GM15510 (cell line): ENCODE data around the gene OOSP4B.

Experiments
- POLR2A ChIP-seq: IDR thresholded peaks from 3 replicates; pipeline ENCODE4 v1.6.1; 2011; ENCODE audit warnings: borderline replicate concordance; ENCODE audit not compliant: insufficient read length; ENCODE audit errors: extremely low read depth

OOSP4B gene

DNA sequence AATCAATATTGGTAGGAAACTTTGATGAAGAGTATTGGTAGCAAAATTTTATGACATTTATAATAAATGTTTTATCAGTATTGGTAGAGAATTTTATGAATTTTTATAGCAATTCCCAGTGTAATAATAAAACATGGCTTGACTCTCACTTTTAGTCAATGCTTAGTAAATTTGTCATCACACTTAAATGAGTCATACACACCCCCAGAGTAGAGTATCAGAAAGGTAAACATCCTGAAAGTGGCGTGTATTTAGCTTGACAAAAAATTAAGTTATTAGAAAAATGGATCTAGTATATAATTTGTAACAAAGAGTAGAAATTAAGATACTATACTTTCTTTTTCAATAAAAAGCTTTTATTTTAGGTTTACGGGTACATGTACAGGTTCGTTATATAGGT is 42.1 kb downstream of the OOSP4B start:
- TF ChIP-seq POLR2A = no peak

DNA sequence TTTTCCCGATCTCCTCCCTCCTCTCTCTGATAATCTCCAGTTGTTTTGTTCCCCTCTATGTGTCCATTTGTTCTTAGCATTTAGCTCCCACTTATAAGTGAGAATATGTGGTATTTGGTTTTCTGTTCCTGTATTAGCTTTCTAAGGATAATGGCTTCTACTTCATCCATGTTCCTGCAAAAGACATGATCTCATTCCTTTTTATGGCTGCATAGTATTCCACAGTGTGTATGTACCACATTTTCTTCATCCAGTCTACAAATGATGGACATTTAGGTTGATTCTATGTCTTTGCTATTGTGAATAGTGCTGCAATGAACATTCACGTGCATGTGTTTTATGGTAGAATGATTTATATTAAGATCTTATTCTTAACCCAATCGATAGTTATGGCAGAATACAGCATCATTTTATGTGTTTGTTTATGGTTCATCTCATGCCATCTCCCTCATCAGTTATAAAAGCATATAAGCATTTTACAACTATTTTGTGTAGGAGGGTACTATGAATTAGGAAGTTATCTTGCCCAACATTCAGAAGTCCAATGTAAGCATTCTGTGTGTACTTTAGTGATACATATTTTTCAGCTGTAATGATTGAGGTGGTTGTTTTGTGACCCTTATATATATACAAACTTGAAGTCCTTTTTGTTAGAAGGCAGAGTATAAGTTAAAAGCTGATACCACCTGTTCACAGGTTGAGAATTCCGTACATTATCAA is 42.7 kb downstream of the OOSP4B start:
- TF ChIP-seq POLR2A = no peak

DNA sequence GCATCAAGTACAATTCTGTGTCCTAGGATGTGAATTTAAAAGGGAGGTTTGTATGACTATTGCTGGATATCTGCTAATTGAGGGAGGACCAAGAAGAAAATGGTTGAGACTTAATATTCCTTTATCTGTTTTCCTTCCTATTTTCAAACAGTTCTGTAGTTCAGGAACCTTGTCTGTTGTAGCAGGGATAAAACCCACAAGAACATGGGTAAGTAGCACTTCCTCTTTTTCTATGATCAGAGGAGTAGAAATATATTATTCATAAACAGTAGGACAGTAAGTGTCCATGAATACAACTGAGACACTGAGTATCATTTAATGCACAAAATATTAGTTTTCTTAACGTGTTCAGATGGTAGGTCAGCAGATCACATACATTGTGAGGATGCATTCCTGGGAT is 47.1 kb downstream of the OOSP4B start:
- TF ChIP-seq POLR2A = no peak

DNA sequence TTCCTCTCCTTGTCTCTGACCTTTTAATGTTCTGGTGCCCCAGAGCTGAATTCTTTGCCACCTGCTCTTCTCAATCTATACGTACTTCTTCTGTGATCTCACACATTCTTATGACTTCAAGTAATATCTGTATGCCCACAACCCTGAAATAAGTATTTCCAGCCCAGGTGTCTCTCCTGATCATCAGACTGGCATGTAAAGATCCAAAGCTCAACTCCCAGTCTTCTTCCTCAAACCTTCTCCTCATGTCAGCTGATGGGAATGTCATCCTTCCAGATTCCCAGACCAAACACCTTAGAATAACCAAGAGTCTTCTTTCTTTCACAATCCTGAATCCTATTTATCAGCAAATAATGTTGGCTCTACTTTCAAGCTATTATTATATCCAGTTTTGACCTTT is 48.8 kb downstream of the OOSP4B start:
- TF ChIP-seq POLR2A = no peak

DNA sequence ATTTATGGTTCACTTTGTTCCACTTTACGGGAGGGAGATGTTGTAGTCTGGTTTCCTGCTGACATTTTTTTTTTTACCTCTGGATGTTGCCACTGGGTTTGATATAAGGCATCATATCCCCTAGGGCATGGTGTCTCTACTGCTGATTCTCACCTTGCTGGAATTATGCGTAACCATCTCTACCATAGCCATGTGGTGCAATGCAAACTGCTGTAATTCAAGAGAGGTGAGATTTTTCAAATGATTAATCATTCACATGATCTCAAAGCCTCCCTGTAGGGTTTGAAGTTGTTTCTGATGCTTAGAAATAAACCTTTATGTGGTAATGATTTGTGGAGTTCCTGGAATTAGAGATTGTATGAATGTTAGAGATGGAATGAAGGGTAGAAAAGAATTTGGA is 52.5 kb downstream of the OOSP4B start:
- no peak for TF ChIP-seq POLR2A

DNA sequence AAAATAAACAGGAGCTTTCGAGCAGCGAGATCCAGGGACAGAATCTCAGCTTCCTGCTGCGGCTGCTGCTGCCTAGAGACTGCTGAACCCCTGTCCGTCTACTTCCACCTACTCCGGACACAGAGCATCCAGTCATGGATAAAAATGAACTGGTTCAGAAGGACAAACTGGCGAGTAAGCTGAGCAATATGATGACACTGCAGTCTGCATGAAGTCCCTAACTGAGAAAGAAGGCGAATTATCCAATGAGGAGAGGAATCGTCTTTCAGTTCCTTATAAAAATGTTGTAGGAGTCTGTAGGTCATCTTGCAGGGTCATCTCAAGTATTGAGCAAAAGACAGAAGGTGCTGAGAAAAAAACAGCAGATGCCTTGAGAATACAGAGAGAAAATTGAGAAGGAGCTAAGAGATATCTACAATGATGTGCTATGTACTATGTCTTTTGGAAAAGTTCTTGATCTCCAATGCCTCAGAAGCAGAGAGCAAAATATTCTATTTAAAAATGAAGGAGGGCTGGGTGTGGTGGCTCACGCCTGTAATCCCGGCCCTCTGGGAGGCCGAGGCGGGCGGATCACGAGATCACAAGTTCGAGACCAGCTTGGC is 60.3 kb downstream of the OOSP4B start:
- no peak for TF ChIP-seq POLR2A

DNA sequence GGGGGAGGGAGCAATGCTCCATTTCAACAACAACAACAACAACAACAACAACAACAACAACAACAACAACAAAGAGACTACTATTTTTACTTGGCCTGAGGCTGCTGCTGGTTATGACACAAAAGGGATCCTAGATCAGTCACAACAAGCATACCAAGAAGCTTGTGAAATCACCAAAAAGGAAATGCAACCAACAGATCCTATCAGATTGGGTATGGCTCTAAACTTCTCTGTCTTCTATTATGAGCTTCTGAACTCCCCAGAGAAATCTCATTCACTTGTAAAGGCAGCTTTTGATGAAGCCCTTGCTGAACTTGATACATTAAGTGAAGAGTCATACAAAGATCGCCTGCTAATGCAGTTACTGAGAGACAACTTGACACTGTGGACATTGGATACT is 61.0 kb downstream of the OOSP4B start:
- no peak for TF ChIP-seq POLR2A

DNA sequence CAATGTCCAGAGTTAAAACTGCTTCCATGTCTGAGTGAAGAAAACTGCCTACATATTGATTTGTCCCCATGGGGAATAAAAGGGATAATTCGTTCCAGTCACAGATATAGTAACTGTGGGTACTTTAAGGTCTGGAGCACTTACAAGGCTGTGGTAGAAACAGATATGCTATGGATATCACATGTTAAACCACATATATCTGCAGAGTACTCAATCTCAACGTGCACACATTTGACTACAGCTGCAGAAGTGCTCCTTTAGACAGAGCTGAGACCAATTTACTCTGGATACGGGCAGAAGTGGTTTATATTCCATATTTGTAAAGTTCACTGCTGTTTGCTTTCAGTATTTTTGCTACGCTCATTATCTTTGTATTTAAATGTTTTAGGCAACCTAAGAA is 61.8 kb downstream of the OOSP4B start:
- no peak for TF ChIP-seq POLR2A

DNA sequence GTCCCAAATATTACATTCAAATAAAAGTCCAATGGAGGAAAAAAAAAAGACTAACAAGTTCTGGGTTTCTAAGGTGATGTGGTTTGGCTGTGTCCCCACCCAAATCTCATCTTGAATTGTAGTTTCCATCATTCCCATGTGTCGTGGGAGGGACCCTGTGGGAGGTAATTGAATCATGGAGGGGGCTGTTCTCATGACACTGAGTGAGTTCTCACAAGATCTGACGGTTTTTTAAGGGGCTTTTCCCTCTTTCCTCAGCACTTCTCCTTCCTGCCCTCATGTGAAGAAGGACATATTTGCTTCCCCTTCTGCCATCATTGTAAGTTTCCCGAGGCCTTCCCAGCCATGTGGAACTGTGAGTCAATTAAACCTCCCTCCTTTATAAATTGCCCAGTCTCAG is 63.6 kb downstream of the OOSP4B start:
- no peak for TF ChIP-seq POLR2A
